Astrocyte (in vitro differentiated cells and primary cell): Measurements from ENCODE around the gene UNC93B1. TPM values are rescaled to one million over a fixed set of nuclear protein-coding genes. Genes with fewer than 3 reads are reported as not detected.

Experiments used
- DNase-seq: peaks from one replicate; pipeline ENCODE4 v3.0.0-alpha.2; 2010; ENCODE audit warnings: low read depth
- FAIRE-seq: peaks from 2 replicates; lab custom pipeline; 2011; peaks lifted over from hg19 to GRCh38; lab: Jason Lieb, UNC
- H2AFZ ChIP-seq: 2 replicates; pipeline ENCODE4 v1.6.0; 2012; ENCODE audit warnings: low read depth, low read length, inconsistent platforms
- H3K27ac ChIP-seq: 2 replicates; pipeline ENCODE4 v1.5.1; 2011; ENCODE audit warnings: low read depth, low read length, inconsistent platforms
- H3K27me3 ChIP-seq: 2 replicates; pipeline ENCODE4 v1.6.0; 2011; ENCODE audit warnings: low read length, inconsistent platforms; ENCODE audit not compliant: insufficient read depth
- H3K36me3 ChIP-seq: 2 replicates; pipeline ENCODE4 v1.5.1; 2011; ENCODE audit warnings: low read length, inconsistent platforms; ENCODE audit not compliant: insufficient read depth
- H3K4me1 ChIP-seq: 2 replicates; pipeline ENCODE4 v1.5.1; 2011; ENCODE audit warnings: low read length, inconsistent platforms; ENCODE audit not compliant: insufficient read depth
- H3K4me2 ChIP-seq: 2 replicates; pipeline ENCODE4 v1.6.0; 2012; ENCODE audit warnings: low read length, inconsistent platforms
- H3K4me3 ChIP-seq: 2 replicates; pipeline ENCODE4 v1.5.1; 2011; ENCODE audit warnings: low read depth, mild to moderate bottlenecking, low read length, inconsistent platforms; ENCODE audit not compliant: insufficient read depth
- H3K79me2 ChIP-seq: 2 replicates; pipeline ENCODE4 v1.6.0; 2012; ENCODE audit warnings: mild to moderate bottlenecking, low read length, inconsistent platforms; ENCODE audit not compliant: insufficient read depth
- H3K9ac ChIP-seq: 2 replicates; pipeline ENCODE4 v1.6.0; 2012; ENCODE audit warnings: mild to moderate bottlenecking, low read length, inconsistent platforms
- H3K9me3 ChIP-seq: 2 replicates; pipeline ENCODE4 v1.5.1; 2012; ENCODE audit warnings: low read depth, mild to moderate bottlenecking, low read length, inconsistent platforms; ENCODE audit not compliant: insufficient read depth
- H4K20me1 ChIP-seq: 2 replicates; pipeline ENCODE4 v1.6.0; 2012; ENCODE audit warnings: low read length, inconsistent platforms; ENCODE audit not compliant: insufficient read depth
- H3K27ac Mint-ChIP-seq: one replicate; pipeline ENCODE4 v1.8.0; 2021; ENCODE audit warnings: mild to moderate bottlenecking, mixed read lengths; ENCODE audit not compliant: unreplicated experiment
- H3K27me3 Mint-ChIP-seq: one replicate; pipeline ENCODE4 v1.8.0; 2021; ENCODE audit warnings: low read depth, mixed read lengths; ENCODE audit not compliant: unreplicated experiment
- H3K36me3 Mint-ChIP-seq: one replicate; pipeline ENCODE4 v1.8.0; 2021; ENCODE audit warnings: low read depth, mixed read lengths; ENCODE audit not compliant: unreplicated experiment
- H3K4me1 Mint-ChIP-seq: one replicate; pipeline ENCODE4 v1.8.0; 2021; ENCODE audit warnings: low read depth, mixed read lengths; ENCODE audit not compliant: unreplicated experiment
- H3K4me3 Mint-ChIP-seq: one replicate; pipeline ENCODE4 v1.8.0; 2021; ENCODE audit warnings: mild to moderate bottlenecking, moderate library complexity, mixed read lengths; ENCODE audit not compliant: unreplicated experiment
- H3K9me3 Mint-ChIP-seq: one replicate; pipeline ENCODE4 v1.8.0; 2021; ENCODE audit warnings: mild to moderate bottlenecking, mixed read lengths; ENCODE audit not compliant: unreplicated experiment
- CTCF ChIP-seq: IDR thresholded peaks from 2 replicates; pipeline ENCODE4 v1.5.1; 2011; ENCODE audit warnings: low read depth, mild to moderate bottlenecking, inconsistent platforms, low read length, moderate library complexity; ENCODE audit not compliant: insufficient read depth
- EZH2 ChIP-seq: IDR thresholded peaks from 2 replicates; pipeline ENCODE4 v1.6.1; 2012; ENCODE audit warnings: mild to moderate bottlenecking, low read length, inconsistent platforms; ENCODE audit not compliant: insufficient read depth
- total RNA-seq: library from RNA; stranded (reverse); gene quantifications from 2 replicates; pipeline ENCODE4 v1.2.1, GENCODE V29; 2021

UNC93B1 gene
- total RNA-seq, 1 donor from 2014 or later, result 37.3 TPM

DNA sequence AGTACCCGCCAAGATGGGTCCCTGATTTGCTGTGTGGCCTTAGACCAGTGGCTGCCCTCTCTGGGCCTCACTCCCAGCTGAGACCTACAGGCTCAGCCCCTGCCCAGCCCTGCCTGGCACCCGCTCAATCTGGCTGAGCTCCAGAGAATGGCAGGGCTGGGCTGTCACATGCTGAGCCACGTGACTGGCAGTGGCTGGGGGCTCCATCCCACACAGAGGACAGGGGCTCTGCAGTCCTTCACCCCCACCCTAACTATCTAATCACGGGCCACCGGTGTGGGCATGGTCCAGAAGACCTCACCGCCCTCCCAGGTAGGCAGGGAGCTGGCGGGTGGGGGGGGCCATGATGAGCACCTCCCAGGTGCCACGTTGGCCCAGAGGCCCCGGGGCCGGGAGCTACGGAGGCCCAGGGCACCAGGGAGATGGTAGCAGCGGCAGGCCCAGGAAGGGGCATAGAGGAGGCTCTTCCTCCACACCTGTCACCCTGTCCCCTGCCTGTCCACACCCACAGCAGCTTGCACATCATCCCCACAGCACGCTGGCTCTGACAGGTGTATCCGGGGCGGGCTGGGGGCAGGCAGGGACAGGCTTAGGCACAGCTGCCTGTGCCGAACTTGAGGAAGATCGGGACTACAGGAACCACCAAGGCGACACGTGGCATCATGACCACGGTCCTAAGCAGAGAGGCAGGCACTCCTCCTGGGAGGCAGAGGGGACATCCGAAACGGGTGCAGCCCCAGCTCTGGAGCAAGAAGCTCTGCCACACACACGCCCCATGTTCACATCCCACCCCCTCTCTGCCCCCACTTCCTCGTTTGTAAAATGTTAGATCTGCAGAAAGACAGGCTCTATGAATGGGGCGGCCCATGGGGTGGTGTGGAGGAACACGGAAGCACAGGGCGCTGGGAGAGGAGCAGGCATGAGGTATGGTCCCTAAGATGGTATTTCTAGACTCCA lies 4.8 kb upstream of the UNC93B1 start:
- H3K9me3 ChIP-seq, result no peaks in the 10 kb centered on the region
- no peak overlapping the region for H3K4me2 ChIP-seq
- no peak overlapping the region for H3K27ac ChIP-seq
- H3K79me2 ChIP-seq, result peaks cover 16% of the 10 kb centered on the region
- DNase-seq, result no peak
- H3K4me1 ChIP-seq, result peaks cover 45% of the 10 kb centered on the region
- H3K4me1 Mint-ChIP-seq, result peaks cover 16% of the 10 kb centered on the region
- no peaks in the 10 kb centered on the region for H4K20me1 ChIP-seq
- H3K4me3 ChIP-seq, result no peak overlapping the region
- no peaks in the 10 kb centered on the region for H3K36me3 ChIP-seq
- peak overlapping the region; percentile 80 for H3K9ac ChIP-seq
- FAIRE-seq, result no peak
- H3K27me3 Mint-ChIP-seq, result peaks cover 12% of the 10 kb centered on the region
- peak overlapping the region; percentile 10 for H2AFZ ChIP-seq
- H3K36me3 Mint-ChIP-seq, result peaks cover 2% of the 10 kb centered on the region
- peak overlapping the region; percentile 70 for H3K4me3 Mint-ChIP-seq
- H3K27me3 ChIP-seq, result no peaks in the 10 kb centered on the region
- no peaks in the 10 kb centered on the region for H3K9me3 Mint-ChIP-seq
- no peak overlapping the region for H3K27ac Mint-ChIP-seq
- TF ChIP-seq EZH2, result no peak
- no peak for TF ChIP-seq CTCF

DNA sequence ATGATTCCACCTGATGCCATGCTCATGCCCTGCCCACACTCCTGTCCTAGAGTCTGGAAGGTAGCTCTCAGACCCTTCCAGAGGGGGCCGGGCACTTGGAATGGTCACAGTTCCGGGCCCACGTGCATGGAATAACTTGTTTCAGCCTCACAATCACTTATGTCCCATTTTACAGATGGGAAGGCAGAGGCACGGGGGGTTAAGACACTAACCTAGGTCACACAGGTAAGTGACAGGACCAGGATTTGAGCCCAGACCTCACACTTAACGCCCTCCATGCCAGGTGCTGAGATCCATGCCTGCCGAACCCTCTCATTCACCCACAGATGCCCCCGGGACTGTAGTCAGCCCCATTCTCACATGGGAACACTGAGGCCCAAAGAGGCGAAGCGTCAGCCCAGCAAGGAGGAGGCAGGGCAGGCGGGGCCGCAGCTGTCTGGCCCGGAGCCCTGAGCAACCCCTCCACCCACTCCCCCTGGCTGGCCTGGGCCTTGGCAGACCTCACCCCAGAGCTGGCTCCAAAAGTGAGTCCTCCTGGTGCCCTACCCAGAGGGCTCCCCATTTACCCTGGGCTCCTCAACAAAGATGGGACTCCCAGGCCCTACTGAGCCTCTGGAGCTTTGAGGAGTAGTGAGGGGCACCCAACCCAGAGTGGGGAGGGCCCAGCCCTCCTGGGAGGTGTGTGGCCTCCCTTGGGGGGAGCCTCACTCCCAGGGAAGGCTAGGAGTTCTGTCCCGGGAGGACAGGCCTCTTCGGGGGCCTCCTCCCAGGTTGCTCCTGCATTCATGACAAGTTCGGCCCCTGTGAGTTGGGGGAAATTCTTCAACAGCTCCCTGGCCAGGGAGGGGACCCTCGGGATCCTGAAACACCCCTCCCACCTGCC lies 3.8 kb upstream of the UNC93B1 start:
- Histone ChIP-seq H3K79me2 (peaks cover 15% of the 10 kb centered on the region), H3K4me1 (peaks cover 35% of the 10 kb centered on the region), H2AFZ (no peak overlapping the region), H3K36me3 (no peaks in the 10 kb centered on the region), H4K20me1 (no peaks in the 10 kb centered on the region), H3K9ac (no peak overlapping the region), H3K4me2 (no peak overlapping the region), H3K9me3 (no peaks in the 10 kb centered on the region), H3K4me3 (no peak overlapping the region), H3K27me3 (no peaks in the 10 kb centered on the region), H3K27ac (no peak overlapping the region)
- no peak overlapping the region for H3K27ac Mint-ChIP-seq
- H3K4me1 Mint-ChIP-seq, result peaks cover 12% of the 10 kb centered on the region
- no peak for FAIRE-seq
- H3K27me3 Mint-ChIP-seq, result peaks cover 12% of the 10 kb centered on the region
- H3K4me3 Mint-ChIP-seq, result no peak overlapping the region
- TF ChIP-seq EZH2, result no peak
- no peak for TF ChIP-seq CTCF
- H3K36me3 Mint-ChIP-seq, result peaks cover 2% of the 10 kb centered on the region
- H3K9me3 Mint-ChIP-seq, result no peaks in the 10 kb centered on the region
- no peak for DNase-seq
